HCT116 (cell line): ENCODE measurements around the gene KLF14. TPM values are rescaled to one million over a fixed set of nuclear protein-coding genes. Genes with fewer than 3 reads are reported as not detected.

ENCODE experiments used
- ATAC-seq: fragments of 200-7000 bp; cut with Tn5 transposase; 2 replicates; pipeline ENCODE4 v1.9.1; 2020; ENCODE audit warnings: mild to moderate bottlenecking, moderate library complexity
- BruUV-seq: library from RNA; stranded (reverse); fragments of 400-500 nt; replicated peaks from 2 replicates; lab custom pipeline; 2021; lab: Mats Ljungman, UMichigan
- CTCF ChIA-PET: fragments of 300-600 bp; sonication (Branson Sonifier 250); formaldehyde crosslinking; loops from one replicate; lab custom pipeline; 2021; ENCODE audit warnings: antibody characterized with exemption; lab: Charles Lee
- POLR2A ChIA-PET: fragments of 300-600, 350-600 bp; sonication (Branson Sonifier 250); formaldehyde crosslinking; loops from one replicate; lab custom pipeline; 2021; ENCODE audit warnings: antibody characterized with exemption; lab: Charles Lee
- RAD21 ChIA-PET, 2 experiments: fragments of 300-600 bp; sonication (Branson Sonifier 250); formaldehyde crosslinking; loops; one replicate each; lab custom pipeline; 2023; ENCODE audit warnings: low total read pairs in 2 of 2; ENCODE audit not compliant: uncharacterized antibody in 2 of 2, unreplicated experiment in 2 of 2, low non-redundant PET in 1 of 2; lab: Charles Lee
- DNase-seq: peaks from one replicate; pipeline ENCODE4 v3.0.0-alpha.2; 2010; ENCODE audit warnings: low read depth, low spot score
- H2AFZ ChIP-seq: fragments of 200-600 bp; shearing (Covaris generic), sonication (generic); 2 replicates; pipeline ENCODE4 v1.6.1; 2017; ENCODE audit warnings: low read depth, mixed run types, mixed read lengths, antibody characterized with exemption, low read length; ENCODE audit not compliant: poor library complexity, severe bottlenecking
- H3K27ac ChIP-seq: 2 replicates; pipeline ENCODE4 v1.5.1; 2012; ENCODE audit warnings: low read depth, low read length
- H3K27me3 ChIP-seq: fragments of 200-600 bp; sonication (generic); 2 replicates; pipeline ENCODE4 v1.6.1; 2016; ENCODE audit warnings: mixed run types, low read length, mixed read lengths; ENCODE audit not compliant: insufficient read depth
- H3K36me3 ChIP-seq, 2 experiments: fragments of 200-500 bp in 1 of 2; fragments of 200-600 bp in 1 of 2; sonication (Bioruptor generic) in 1 of 2; sonication (generic) in 1 of 2; 2 replicates each; pipeline versions ENCODE4 v1.5.1 to v1.6.1; 2014 to 2016; ENCODE audit warnings: low read length in 2 of 2, inconsistent platforms in 1 of 2, mixed read lengths in 1 of 2, mixed run types in 1 of 2; ENCODE audit not compliant: insufficient read depth in 2 of 2, control insufficient read depth in 1 of 2
- H3K4me1 ChIP-seq, 2 experiments: fragments of 200-600 bp in 1 of 2; sonication (generic) in 1 of 2; 2 replicates each; pipeline versions ENCODE4 v1.5.1 to v1.6.1; 2012 to 2017; ENCODE audit warnings: low read length in 2 of 2, inconsistent platforms in 1 of 2, mild to moderate bottlenecking in 1 of 2, mixed read lengths in 1 of 2, mixed run types in 1 of 2, moderate library complexity in 1 of 2; ENCODE audit not compliant: insufficient read depth in 2 of 2, control insufficient read depth in 1 of 2
- H3K4me2 ChIP-seq: fragments of 200-600 bp; sonication (generic); 2 replicates; pipeline ENCODE4 v1.6.1; 2017; ENCODE audit warnings: mixed run types, low read length, mixed read lengths
- H3K4me3 ChIP-seq, 2 experiments: fragments of 200-600 bp in 1 of 2; sonication (generic) in 1 of 2; replicated peaks in 1 of 2; 2 replicates each; pipeline ENCODE4 v1.5.1; 2011 to 2016; ENCODE audit warnings: low read length in 2 of 2, control low read depth in 1 of 2, low read depth in 1 of 2, mild to moderate bottlenecking in 1 of 2, mixed read lengths in 1 of 2, mixed run types in 1 of 2
- H3K79me2 ChIP-seq: fragments of 200-600 bp; sonication (generic); 2 replicates; pipeline ENCODE4 v1.6.1; 2017; ENCODE audit warnings: mild to moderate bottlenecking, mixed run types, low read length, moderate library complexity, mixed read lengths; ENCODE audit not compliant: insufficient read depth
- H3K9ac ChIP-seq: fragments of 200-600 bp; sonication (generic); 2 replicates; pipeline ENCODE4 v1.6.1; 2016; ENCODE audit warnings: low read length, mixed read lengths
- H3K9me2 ChIP-seq: fragments of 200-600 bp; sonication (generic), shearing (Covaris generic); 2 replicates; pipeline ENCODE4 v1.6.1; 2017; ENCODE audit warnings: mixed run types, mild to moderate bottlenecking, moderate library complexity; ENCODE audit not compliant: insufficient read depth
- H3K9me3 ChIP-seq, 2 experiments: fragments of 200-500 bp in 1 of 2; fragments of 200-600 bp in 1 of 2; sonication (Bioruptor generic) in 1 of 2; sonication (generic) in 1 of 2; 2 replicates each; pipeline ENCODE4 v1.6.1; 2014 to 2017; ENCODE audit warnings: low read length in 2 of 2, mixed read lengths in 2 of 2, inconsistent platforms in 1 of 2, low read depth in 1 of 2, mild to moderate bottlenecking in 1 of 2, mixed run types in 1 of 2, moderate library complexity in 1 of 2; ENCODE audit not compliant: control insufficient read depth in 1 of 2, insufficient read depth in 1 of 2
- H4K20me1 ChIP-seq: fragments of 200-600 bp; sonication (generic), shearing (Covaris generic); 2 replicates; pipeline ENCODE4 v1.6.1; 2017; ENCODE audit warnings: mixed run types, mild to moderate bottlenecking, moderate library complexity; ENCODE audit not compliant: insufficient read depth
- CEBPB ChIP-seq: IDR thresholded peaks from 2 replicates; pipeline ENCODE4 v1.6.1; 2012; ENCODE audit warnings: low read depth
- FOSL1 ChIP-seq: IDR thresholded peaks from 2 replicates; pipeline ENCODE4 v1.6.1; 2012; ENCODE audit warnings: low read depth
- POLR2AphosphoS5 ChIP-seq: IDR thresholded peaks from 2 replicates; pipeline ENCODE4 v1.6.1; 2011; ENCODE audit warnings: mild to moderate bottlenecking, low read depth, low read length, moderate library complexity
- RAD21 ChIP-seq: IDR thresholded peaks from 2 replicates; pipeline ENCODE4 v1.6.1; 2012; ENCODE audit warnings: low read depth, mild to moderate bottlenecking
- SRF ChIP-seq: IDR thresholded peaks from 2 replicates; pipeline ENCODE4 v1.6.1; 2012; ENCODE audit warnings: low read depth
- TCF7L2 ChIP-seq: IDR thresholded peaks from 2 replicates; pipeline ENCODE4 v1.7.0; 2011; ENCODE audit warnings: borderline replicate concordance, inconsistent platforms; ENCODE audit not compliant: insufficient read depth, insufficient read length; ENCODE audit errors: extremely low read depth
- YY1 ChIP-seq: IDR thresholded peaks from 2 replicates; pipeline ENCODE4 v1.6.1; 2011; ENCODE audit warnings: low read length, low read depth, moderate library complexity, mild to moderate bottlenecking; ENCODE audit not compliant: insufficient replicate concordance; ENCODE audit errors: extremely low read depth
- intact Hi-C: fragments of 100-400 bp; cut with micrococcal nuclease; formaldehyde crosslinking; loops from 2 replicates; pipeline ENCODE4 v1.10.0; 2022
- total RNA-seq: library from RNA; stranded (reverse); gene quantifications from one replicate; pipeline ENCODE4 v1.2.1, GENCODE V29; 2021; ENCODE audit not compliant: unreplicated experiment

Gene KLF14
- total RNA-seq, 1 experiment from 2014 or later: 0.93 TPM

GRCh38 chr7:130683026-130683425, 51.0 kb downstream of the KLF14 start:
- no peak for TF ChIP-seq RAD21
- TF ChIP-seq SRF: no peak
- TF ChIP-seq YY1: no peak
- no peak for TF ChIP-seq POLR2AphosphoS5
- no peak for TF ChIP-seq TCF7L2
- TF ChIP-seq FOSL1: no peak
- no peak for TF ChIP-seq CEBPB
- Histone ChIP-seq H3K36me3 (no peaks in the 10 kb centered on the region), H3K4me3 (no peak overlapping the region), H3K27ac (no peak overlapping the region), H2AFZ (no peak overlapping the region), H3K9me3 (no peaks in the 10 kb centered on the region), H4K20me1 (no peaks in the 10 kb centered on the region), H3K4me2 (no peak overlapping the region), H3K79me2 (no peaks in the 10 kb centered on the region), H3K4me1 (no peaks in the 10 kb centered on the region), H3K9ac (no peak overlapping the region), H3K9me2 (no peaks in the 10 kb centered on the region; the same call in 1 of the 2 replicates), H3K27me3 (no peaks in the 10 kb centered on the region)
- ChIA-PET POLR2A (no interaction called here), RAD21 (no interaction called here), CTCF (no interaction called here)
- no TSS peak for BruUV-seq
- intact Hi-C loops: no loop called here
- ATAC-seq: no peak
- DNase-seq: no peak

Other genes with a start within 250 kb of the KLF14 start
- gene MEST, start 242.1 kb downstream of the KLF14 start, total RNA-seq: 49.5 TPM
- 31.0 TPM for gene COPG2, start 65.5 kb downstream of the KLF14 start, total RNA-seq
- not detected for gene TSGA13, start 47.7 kb downstream of the KLF14 start, total RNA-seq